A549 (cell line): ENCODE data around the gene RNASE12. TPM values are rescaled to one million over a fixed set of nuclear protein-coding genes. Genes with fewer than 3 reads are reported as not detected.

Source experiments
- ATAC-seq, 2 experiments: fragments of 200-7000 bp in 1 of 2; fragments of >200 bp in 1 of 2; cut with Nextera tagmentation in 1 of 2; cut with Tn5 transposase in 1 of 2; 3 replicates each; pipeline versions ENCODE4 v1.8.0 to v1.9.1; 2018 to 2020; ENCODE audit warnings: mild to moderate bottlenecking in 1 of 2, moderate library complexity in 1 of 2
- CTCF ChIA-PET: fragments of 300-600 bp; sonication (Branson Sonifier 250); formaldehyde crosslinking; extraction: SDS; loops from one replicate; lab custom pipeline; 2021; ENCODE audit warnings: antibody characterized with exemption, inconsistent platforms; lab: Yijun Ruan, JAX
- POLR2A ChIA-PET: fragments of 350-600 bp; formaldehyde crosslinking; extraction: SDS; loops from one replicate; lab custom pipeline; 2021; ENCODE audit warnings: antibody characterized with exemption, inconsistent platforms; lab: Yijun Ruan, JAX
- DNase-seq, 2 experiments: peaks; one replicate each; pipeline versions ENCODE4 v3.0.0 to v3.0.0-alpha.2; 2011 to 2016; ENCODE audit warnings: low read depth in 1 of 2, low spot score in 1 of 2
- FAIRE-seq: peaks from 2 replicates; lab custom pipeline; 2011; peaks lifted over from hg19 to GRCh38; lab: Jason Lieb, UNC
- H3K27ac ChIP-seq, 2 experiments: fragments of >200 bp; sonication (Bioruptor Twin); formaldehyde crosslinking; 3 replicates each; pipeline ENCODE4 v1.5.1; 2016 to 2017
- H3K4me1 ChIP-seq: fragments of >200 bp; sonication (Bioruptor Twin); formaldehyde crosslinking; 3 replicates; pipeline ENCODE4 v1.6.1; 2016
- H3K4me2 ChIP-seq: fragments of >200 bp; sonication (Bioruptor Twin); formaldehyde crosslinking; 3 replicates; pipeline ENCODE4 v1.6.1; 2016
- H3K4me3 ChIP-seq: fragments of >200 bp; sonication (Bioruptor Twin); formaldehyde crosslinking; 3 replicates; pipeline ENCODE4 v1.5.1; 2016
- H3K9me3 ChIP-seq: fragments of >200 bp; sonication (Bioruptor Twin); formaldehyde crosslinking; 3 replicates; pipeline ENCODE4 v1.6.1; 2016
- ATOH8 ChIP-seq: fragments of 250-450 bp; sonication (Bioruptor Pico); IDR thresholded peaks from 2 replicates; pipeline ENCODE4 v1.5.0; 2020; ENCODE audit warnings: low read depth, mild to moderate bottlenecking, moderate library complexity
- BHLHE40 ChIP-seq: IDR thresholded peaks from 2 replicates; pipeline ENCODE4 v1.6.1; 2012; ENCODE audit warnings: low read depth, low read length, inconsistent platforms
- CBX8 ChIP-seq: fragments of 200-600 bp; sonication (generic); IDR thresholded peaks from 2 replicates; pipeline ENCODE4 v1.6.1; 2016
- CEBPB ChIP-seq, 2 experiments: fragments of >200 bp in 1 of 2; sonication (Bioruptor Twin) in 1 of 2; formaldehyde crosslinking in 1 of 2; IDR thresholded peaks; 2 replicates each; pipeline ENCODE4 v1.6.1; 2012 to 2016
- CHD4 ChIP-seq: fragments of 200-600 bp; sonication (generic); IDR thresholded peaks from 2 replicates; pipeline ENCODE4 v1.6.1; 2016; ENCODE audit warnings: antibody characterized with exemption, mild to moderate bottlenecking, borderline replicate concordance
- CTCF ChIP-seq: fragments of >200 bp; sonication (Bioruptor Twin); formaldehyde crosslinking; IDR thresholded peaks from 3 replicates; pipeline ENCODE4 v1.5.1; 2016
- EHMT2 ChIP-seq: fragments of 200-600 bp; sonication (generic); IDR thresholded peaks from 2 replicates; pipeline ENCODE4 v1.6.1; 2016; ENCODE audit warnings: antibody characterized with exemption, low read depth, mild to moderate bottlenecking, moderate library complexity
- ELK1 ChIP-seq: fragments of 150-350 bp; IDR thresholded peaks from 2 replicates; pipeline ENCODE4 v1.6.1; 2014; ENCODE audit warnings: low read depth, mild to moderate bottlenecking, low read length
- FOSL2 ChIP-seq, 2 experiments: fragments of 450-650 bp in 1 of 2; fragments of >200 bp in 1 of 2; sonication (Bioruptor Twin) in 1 of 2; formaldehyde crosslinking; IDR thresholded peaks; 2 replicates each; pipeline versions ENCODE4 v1.5.0 to v1.6.1; 2016 to 2020; ENCODE audit warnings: mild to moderate bottlenecking in 1 of 2, moderate library complexity in 1 of 2
- FOXS1 ChIP-seq: fragments of 250-450 bp; sonication (Bioruptor Pico); IDR thresholded peaks from 2 replicates; pipeline ENCODE4 v1.5.0; 2020; ENCODE audit warnings: mild to moderate bottlenecking, moderate library complexity
- HES2 ChIP-seq: fragments of >200 bp; sonication (Bioruptor Twin); formaldehyde crosslinking; IDR thresholded peaks from 2 replicates; pipeline ENCODE4 v1.6.1; 2016
- HEYL ChIP-seq: fragments of 250-450 bp; sonication (Bioruptor Pico); IDR thresholded peaks from 2 replicates; pipeline ENCODE4 v1.8.0; 2021; ENCODE audit warnings: mild to moderate bottlenecking, moderate library complexity
- HOXB5 ChIP-seq: fragments of 250-450 bp; sonication (Bioruptor Pico); IDR thresholded peaks from 2 replicates; pipeline ENCODE4 v1.5.0; 2020; ENCODE audit warnings: mild to moderate bottlenecking, moderate library complexity
- KDM1A ChIP-seq: fragments of 200-600 bp; sonication (generic); IDR thresholded peaks from 2 replicates; pipeline ENCODE4 v1.6.1; 2016; ENCODE audit warnings: low read depth, mild to moderate bottlenecking
- MAFK ChIP-seq: fragments of 450-650 bp; IDR thresholded peaks from 2 replicates; pipeline ENCODE4 v1.6.1; 2014; ENCODE audit not compliant: partially characterized antibody
- MAZ ChIP-seq: fragments of 150-350 bp; IDR thresholded peaks from 2 replicates; pipeline ENCODE4 v1.6.1; 2014; ENCODE audit warnings: antibody characterized with exemption, low read depth, low read length, borderline replicate concordance
- POLR2A ChIP-seq: IDR thresholded peaks from 2 replicates; pipeline ENCODE4 v1.6.1; 2012; ENCODE audit warnings: mild to moderate bottlenecking, low read length
- RARB ChIP-seq: fragments of 250-450 bp; sonication (Bioruptor Pico); IDR thresholded peaks from 2 replicates; pipeline ENCODE4 v1.8.0; 2021; ENCODE audit warnings: mild to moderate bottlenecking, moderate library complexity
- TFCP2L1 ChIP-seq: fragments of 250-450 bp; sonication (Bioruptor Pico); IDR thresholded peaks from 2 replicates; pipeline ENCODE4 v1.5.0; 2021; ENCODE audit warnings: mild to moderate bottlenecking
- ZFP36 ChIP-seq: fragments of 450-650 bp; IDR thresholded peaks from 2 replicates; pipeline ENCODE4 v1.6.1; 2014; ENCODE audit warnings: borderline replicate concordance; ENCODE audit not compliant: partially characterized antibody
- ZNF302 ChIP-seq: fragments of 250-450 bp; sonication (Bioruptor Pico); IDR thresholded peaks from 2 replicates; pipeline ENCODE4 v1.9.0; 2021; ENCODE audit warnings: inconsistent platforms, mild to moderate bottlenecking, moderate library complexity
- WGBS: methylation state at CpG from one replicate; pipeline ENCODE4 v1.1.6; 2017; ENCODE audit errors: missing lambda C conversion rate; 5-methylcytosine and 5-hydroxymethylcytosine counted together
- polyA plus RNA-seq, 4 experiments: library from polyadenylated mRNA; depleted of rRNA in 3 of 4; stranded (reverse); fragments of >200 nt; fragmentation: RNase III in 1 of 4; extraction: RNeasy Plus Mini Kit Qiagen cat#74134 plus additional on column Dnase treatment in 1 of 4; gene quantifications; 2 replicates in 3 of 4; 3 replicates in 1 of 4; pipeline ENCODE4 v1.2.3, GENCODE V29; 2011 to 2017

The RNASE12 gene
- polyA plus RNA-seq, 2 of the 4 experiments (the other 2 are of a cell fraction): not detected

- TF ChIP-seq POLR2A: no peak
- TF ChIP-seq ZNF302: no peak
- no peak for TF ChIP-seq CBX8
- TF ChIP-seq HES2: no peak
- TF ChIP-seq KDM1A: no peak
- TF ChIP-seq TFCP2L1: no peak
- no peak for TF ChIP-seq HEYL (CRISPR knock-in tag)
- no peak for TF ChIP-seq MAZ
- TF ChIP-seq, all 56 proteins: peak for 0
- no peak for FAIRE-seq
- H3K9me3 ChIP-seq: no peaks in the 10 kb centered on the region
These were observed 34.5 kb downstream of the RNASE12 start for GRCh38 chr14:20556500-20557211.

GRCh38 chr14:20555845-20556244 is 35.3 kb downstream of the RNASE12 start:
- TF ChIP-seq BHLHE40: no peak
- no peak for TF ChIP-seq HOXB5 (CRISPR knock-in tag)
- no peak for TF ChIP-seq RARB
- TF ChIP-seq CEBPB (IDR thresholded peaks at IDR 0.05): no peak
- no peak for TF ChIP-seq EHMT2
- TF ChIP-seq CHD4: no peak
- no peak for TF ChIP-seq FOSL2 (IDR thresholded peaks at IDR 0.05)
- no peak for TF ChIP-seq FOSL2 (CRISPR knock-in tag; IDR thresholded peaks at IDR 0.05)
- no peak for TF ChIP-seq MAFK
- TF ChIP-seq ATOH8 (CRISPR knock-in tag): no peak
- no peak for TF ChIP-seq FOXS1 (CRISPR knock-in tag)
- TF ChIP-seq CTCF: no peak
- no peak for TF ChIP-seq MAZ
- TF ChIP-seq TFCP2L1: no peak
- no peak for TF ChIP-seq ZFP36
- no peak for TF ChIP-seq CBX8
- TF ChIP-seq POLR2A: no peak
- TF ChIP-seq ELK1: no peak
- TF ChIP-seq, all 56 proteins: peak for 0
- DNase-seq: no peak
- Histone ChIP-seq H3K27ac (no peak overlapping the region), H3K9me3 (no peaks in the 10 kb centered on the region), H3K4me3 (no peak overlapping the region), H3K4me1 (no peaks in the 10 kb centered on the region), H3K4me2 (no peak overlapping the region)
- CTCF ChIA-PET: interaction anchor here (1.9 kb wide), 1 partner anchor 51 kb away, joined by 5 read pairs; no protein-coding TSS in a partner anchor
- no peak for FAIRE-seq
- POLR2A ChIA-PET: no interaction called here
- ATAC-seq: no peak
- WGBS: 68% methylated on average over 3 of the region's 3 CpGs

More at GRCh38 chr14:20556500-20557211, 34.5 kb downstream of the RNASE12 start:
- no peak overlapping the region for H3K4me2 ChIP-seq
- ChIA-PET CTCF (interaction anchor here (0.7 to 1.9 kb wide), 3 partner anchors 26 to 134 kb away, joined by 3 to 5 read pairs (median 3); no protein-coding TSS in a partner anchor), POLR2A (no interaction called here)
- no peak for DNase-seq
- H3K4me1 ChIP-seq: no peaks in the 10 kb centered on the region
- whole genome bisulfite sequencing: 54% methylated on average over 11 of the region's 11 CpGs
- H3K4me3 ChIP-seq: no peak overlapping the region
- ATAC-seq: no peak
- no peak overlapping the region for H3K27ac ChIP-seq
